Mucosa of descending colon (tissue), 3 donors: ENCODE results near the gene PTK6. TPM values are rescaled to one million over a fixed set of nuclear protein-coding genes. Genes with fewer than 3 reads are reported as not detected.

Source experiments
- ATAC-seq: fragments of 200-7000 bp; cut with Tn5 transposase; one replicate; pipeline ENCODE4 v1.9.1; 2020; ENCODE audit warnings: mild to moderate bottlenecking, moderate library complexity
- DNase-seq, 3 donors: peaks; one replicate each; pipeline ENCODE4 v3.0.0-alpha.2; 2020
- H3K36me3 ChIP-seq: fragments of 200-600 bp; one replicate; pipeline ENCODE4 v1.8.0; 2021; ENCODE audit warnings: low read depth, mild to moderate bottlenecking
- H3K4me1 ChIP-seq: fragments of 200-600 bp; one replicate; pipeline ENCODE4 v1.8.0; 2021; ENCODE audit warnings: low read depth, mild to moderate bottlenecking
- H3K4me3 ChIP-seq: fragments of 200-600 bp; one replicate; pipeline ENCODE4 v1.8.0; 2021; ENCODE audit warnings: mild to moderate bottlenecking
- H3K9me3 ChIP-seq: fragments of 200-600 bp; one replicate; pipeline ENCODE4 v1.8.0; 2021; ENCODE audit warnings: mild to moderate bottlenecking
- intact Hi-C, 2 donors: fragments of 100-400 bp; cut with DNase I in 1 of 2; cut with micrococcal nuclease in 1 of 2; formaldehyde crosslinking; loops; one replicate each; pipeline versions ENCODE4 v1.11.0 to v1.11.1; 2022; cut with DNase I, micrococcal nuclease
- total RNA-seq, 3 donors: library from RNA; stranded (reverse); fragmentation: NEBNext Ultra II Directional in 2 of 3; extraction: Animal tissue kit (Norgen Biotek cat#: 25700) in 2 of 3; gene quantifications; one replicate each; pipeline versions ENCODE4 v1.2.1 to v1.2.4, GENCODE V29; 2021 to 2023
- TF ChIP-seq, protein P1 (sequence below): fragments of 200-600 bp; IDR thresholded peaks from one replicate; pipeline ENCODE4 v1.8.0; 2022; ENCODE audit warnings: antibody characterized with exemption, mild to moderate bottlenecking
- donor health status: DM: no; HTN: no; CAD: no; lungs with moderate emphysema.
- donor health status: DM: no; HTN: no; CAD: no.
- donor health status: DM: no; HTN: yes; CAD: no.

Gene PTK6
- total RNA-seq, 3 donors from 2014 or later: 39.5 to 91.7 (median 87.1) TPM

DNA sequence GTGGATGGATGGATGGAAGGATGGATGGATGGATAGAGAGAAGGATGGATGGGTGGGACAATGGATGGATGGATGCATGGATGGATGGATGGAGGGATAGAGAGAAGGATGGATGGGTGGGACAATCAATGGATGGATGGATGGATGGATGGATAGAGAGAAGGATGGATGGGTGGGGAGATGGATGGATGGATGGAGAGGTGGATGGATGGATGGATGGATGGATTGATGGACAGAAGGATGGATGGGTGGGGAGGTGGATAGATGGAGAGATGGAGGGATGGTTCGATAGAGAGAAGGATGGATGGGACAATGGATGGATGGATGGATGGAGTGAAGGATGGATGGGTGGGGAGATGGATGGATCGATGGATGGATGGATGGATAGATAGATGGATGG, 44.7 kb downstream of the PTK6 start:
- DNase-seq: no peak
- ATAC-seq: no peak
- H3K9me3 ChIP-seq: no peaks in the 10 kb centered on the region
- intact Hi-C loops: no loop called here
- peaks cover 5% of the 10 kb centered on the region for H3K4me1 ChIP-seq
- no peaks in the 10 kb centered on the region for H3K36me3 ChIP-seq
- H3K4me3 ChIP-seq: no peak overlapping the region
- TF ChIP-seq, protein P1, sequence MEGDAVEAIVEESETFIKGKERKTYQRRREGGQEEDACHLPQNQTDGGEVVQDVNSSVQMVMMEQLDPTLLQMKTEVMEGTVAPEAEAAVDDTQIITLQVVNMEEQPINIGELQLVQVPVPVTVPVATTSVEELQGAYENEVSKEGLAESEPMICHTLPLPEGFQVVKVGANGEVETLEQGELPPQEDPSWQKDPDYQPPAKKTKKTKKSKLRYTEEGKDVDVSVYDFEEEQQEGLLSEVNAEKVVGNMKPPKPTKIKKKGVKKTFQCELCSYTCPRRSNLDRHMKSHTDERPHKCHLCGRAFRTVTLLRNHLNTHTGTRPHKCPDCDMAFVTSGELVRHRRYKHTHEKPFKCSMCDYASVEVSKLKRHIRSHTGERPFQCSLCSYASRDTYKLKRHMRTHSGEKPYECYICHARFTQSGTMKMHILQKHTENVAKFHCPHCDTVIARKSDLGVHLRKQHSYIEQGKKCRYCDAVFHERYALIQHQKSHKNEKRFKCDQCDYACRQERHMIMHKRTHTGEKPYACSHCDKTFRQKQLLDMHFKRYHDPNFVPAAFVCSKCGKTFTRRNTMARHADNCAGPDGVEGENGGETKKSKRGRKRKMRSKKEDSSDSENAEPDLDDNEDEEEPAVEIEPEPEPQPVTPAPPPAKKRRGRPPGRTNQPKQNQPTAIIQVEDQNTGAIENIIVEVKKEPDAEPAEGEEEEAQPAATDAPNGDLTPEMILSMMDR: no peak

DNA sequence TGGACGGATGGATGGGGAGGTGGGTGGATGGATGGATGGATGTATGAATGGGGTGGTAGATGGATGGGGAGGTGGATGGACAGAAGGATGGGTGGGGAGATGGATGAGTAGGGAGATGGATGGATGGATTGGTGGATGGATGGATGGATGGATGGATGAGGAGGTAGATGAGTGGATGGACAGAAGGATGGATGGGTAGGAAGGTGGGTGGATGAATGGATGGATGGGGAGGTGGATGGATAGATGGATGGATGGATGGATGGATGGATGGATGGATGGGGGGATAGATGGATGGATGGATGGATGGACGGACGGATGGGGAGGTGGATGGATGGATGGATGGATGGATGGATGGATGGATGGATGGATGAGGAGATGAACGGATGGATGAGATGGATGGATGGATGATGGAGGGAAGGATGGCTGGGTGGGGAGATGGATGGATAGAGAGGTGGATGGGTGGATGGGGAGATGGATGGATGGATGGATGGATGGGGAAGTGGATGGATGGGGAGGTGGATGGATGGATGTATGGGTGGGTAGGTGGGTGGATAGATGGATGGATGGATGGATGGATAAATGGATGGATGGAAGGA, 45.4 kb downstream of the PTK6 start:
- Histone ChIP-seq H3K36me3 (no peaks in the 10 kb centered on the region), H3K4me3 (no peak overlapping the region), H3K4me1 (peaks cover 5% of the 10 kb centered on the region), H3K9me3 (no peaks in the 10 kb centered on the region)
- ATAC-seq (no peak), DNase-seq (no peak)
- intact Hi-C loops: no loop called here
- TF ChIP-seq, protein P1: no peak

DNA sequence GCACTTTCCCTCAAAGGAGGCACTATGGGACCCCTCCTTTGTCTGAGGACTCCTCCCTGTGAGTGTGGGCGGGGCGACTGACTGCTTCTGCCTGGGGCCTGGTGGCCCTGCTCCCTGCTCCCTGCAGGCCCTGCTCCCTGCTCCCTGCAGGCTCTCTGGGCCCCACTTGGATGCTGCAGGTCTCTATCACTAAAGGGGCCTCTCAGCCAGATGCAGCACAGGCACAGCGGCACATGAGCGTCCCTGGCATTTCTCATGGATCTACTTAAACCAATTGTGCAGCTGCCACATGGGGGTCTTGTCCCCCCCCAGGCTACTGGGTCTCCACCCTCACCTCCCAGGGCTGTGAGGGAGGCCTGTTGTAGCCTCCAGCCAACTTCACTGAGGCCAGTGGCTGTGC, 46.1 kb downstream of the PTK6 start:
- no peak overlapping the region for H3K4me3 ChIP-seq
- H3K9me3 ChIP-seq: no peaks in the 10 kb centered on the region
- no peaks in the 10 kb centered on the region for H3K4me1 ChIP-seq
- no peaks in the 10 kb centered on the region for H3K36me3 ChIP-seq
- TF ChIP-seq, protein P1: no peak
- ATAC-seq (no peak), DNase-seq (no peak)
- intact Hi-C loops: no loop called here

DNA sequence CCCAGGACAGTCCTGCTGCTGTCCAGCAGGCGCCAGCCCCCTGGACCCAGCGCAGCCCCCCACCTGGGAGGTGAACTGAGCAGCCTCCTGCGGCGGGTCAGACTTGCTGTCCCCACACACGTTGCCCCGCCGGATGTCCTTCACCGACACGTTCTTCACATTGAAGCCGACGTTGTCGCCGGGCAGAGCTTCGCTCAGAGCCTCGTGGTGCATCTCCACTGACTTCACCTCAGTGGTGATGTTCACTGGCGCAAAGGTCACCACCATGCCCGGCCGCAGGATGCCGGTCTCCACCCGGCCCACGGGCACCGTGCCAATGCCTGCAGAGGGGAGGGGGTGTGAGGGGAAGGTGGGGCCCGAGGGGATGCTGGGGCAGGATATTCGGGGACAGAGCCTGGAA, 46.8 kb downstream of the PTK6 start:
- intact Hi-C loops: no loop called here
- Histone ChIP-seq H3K4me3 (no peak overlapping the region), H3K36me3 (no peaks in the 10 kb centered on the region), H3K4me1 (no peaks in the 10 kb centered on the region), H3K9me3 (no peaks in the 10 kb centered on the region)
- peak in 1 of 3 donors; percentile 40 for DNase-seq
- ATAC-seq: no peak
- TF ChIP-seq, protein P1: no peak

DNA sequence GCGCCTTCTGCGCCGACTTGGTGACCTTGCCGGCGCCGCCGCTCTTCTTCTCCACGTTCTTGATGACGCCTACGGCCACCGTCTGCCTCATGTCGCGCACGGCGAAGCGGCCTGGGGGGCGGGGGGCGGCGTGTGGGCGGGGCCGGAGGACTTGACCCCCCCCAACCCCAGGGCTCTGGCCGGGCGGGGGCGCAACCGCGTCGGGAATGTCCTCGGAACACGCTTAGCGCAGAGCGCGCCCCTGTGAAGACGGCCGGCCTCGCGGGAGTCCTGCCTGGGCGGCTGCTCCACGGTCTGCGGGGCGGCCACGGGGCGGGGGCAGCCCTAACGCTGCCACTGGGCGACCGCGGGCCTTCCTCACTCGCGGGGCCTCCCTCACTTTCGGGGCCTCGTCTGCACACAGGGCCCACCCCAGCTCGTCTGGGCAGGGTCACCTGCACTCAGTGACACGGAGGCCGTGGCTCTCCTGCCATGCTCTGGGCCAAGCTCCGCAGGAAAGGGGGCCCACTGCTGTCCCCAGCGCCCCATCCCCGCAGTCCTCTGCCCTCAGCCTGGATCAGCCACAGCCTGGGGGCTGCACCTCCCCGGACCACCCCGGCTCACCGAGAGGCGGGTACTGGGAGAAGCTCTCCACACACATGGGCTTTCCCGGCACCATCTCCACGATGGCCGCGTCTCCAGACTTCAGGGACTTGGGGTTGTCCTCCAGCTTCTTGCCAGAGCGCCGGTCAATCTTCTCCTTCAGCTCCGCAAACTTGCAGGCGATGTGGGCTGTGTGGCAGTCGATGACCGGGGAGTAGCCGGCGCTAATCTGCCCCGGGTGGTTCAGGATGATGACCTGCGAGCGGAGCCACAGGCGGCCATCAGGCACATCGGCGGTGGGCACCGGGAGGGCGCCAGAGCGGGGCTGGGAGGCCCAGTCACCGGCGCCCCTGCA, 48.6 kb downstream of the PTK6 start:
- H3K9me3 ChIP-seq: no peaks in the 10 kb centered on the region
- no peak for DNase-seq
- intact Hi-C loops: no loop called here
- no peaks in the 10 kb centered on the region for H3K36me3 ChIP-seq
- ATAC-seq: no peak
- H3K4me3 ChIP-seq: no peak overlapping the region
- TF ChIP-seq, protein P1: no peak
- H3K4me1 ChIP-seq: no peaks in the 10 kb centered on the region
